Measurements from ENCODE around the gene NHS.

Gene NHS

DNA sequence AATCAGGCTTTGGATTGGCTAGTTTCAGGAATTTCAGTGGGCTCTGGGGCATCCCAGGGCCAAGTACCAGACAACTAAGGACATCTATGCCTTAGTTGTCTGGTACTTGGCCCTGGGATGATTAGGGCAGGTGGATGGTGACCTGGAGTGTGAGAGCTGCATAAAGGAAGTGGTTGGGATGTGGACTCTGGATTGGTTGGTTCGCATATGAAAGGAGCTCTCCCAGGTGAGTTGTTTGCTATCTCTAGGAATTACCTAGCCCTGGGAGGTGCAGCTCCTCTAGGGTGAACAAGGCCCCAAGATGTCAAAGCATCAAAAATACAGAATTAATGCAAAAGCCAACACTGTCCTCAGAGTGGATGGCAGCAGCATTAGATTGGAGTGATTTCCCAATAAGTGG is 109.6 kb downstream of the NHS start:
- H3K27ac ChIP-seq (ENCODE audit: insufficient read depth in 1 of 2, low read depth in 1 of 2, low read length in 2 of 2, poor library complexity in 1 of 2, severe bottlenecking in 2 of 2) = no peak overlapping the region
- H3K36me3 ChIP-seq (ENCODE audit: control insufficient read depth in 4 of 4, insufficient read depth in 4 of 4, low read length in 3 of 4) = no peaks in the 10 kb centered on the region
- H3K9me3 ChIP-seq (ENCODE audit: control extremely low read depth in 1 of 5, control insufficient read depth in 4 of 5, insufficient read depth in 2 of 5, low read depth in 1 of 5, low read length in 4 of 5) = no peaks in the 10 kb centered on the region
- no peak for DNase-seq
- ChIA-PET CTCF (interaction anchor here (0.9 kb wide), 1 partner anchor 12 kb away, joined by 4 read pairs; no protein-coding TSS in a partner anchor), POLR2A (no interaction called here)
- no peak overlapping the region for H3K4me3 ChIP-seq (ENCODE audit: control insufficient read depth in 1 of 7, extremely low read depth in 1 of 7, insufficient read depth in 4 of 7, low read depth in 2 of 7, low read length in 6 of 7)
- H3K4me1 ChIP-seq (ENCODE audit: control extremely low read depth in 1 of 4, control insufficient read depth in 4 of 4, insufficient read depth in 4 of 4, low read length in 3 of 4) = no peaks in the 10 kb centered on the region
- peaks cover 0 to 6% (median 0%) of the 10 kb centered on the region in 5 experiments for H3K27me3 ChIP-seq (replicated peaks in 2 of 5; ENCODE audit: control insufficient read depth in 4 of 5, insufficient read depth in 5 of 5, low read length in 4 of 5)
- WGBS (ENCODE audit: insufficient coverage) = no CpG with 5 or more reads among the region's 1 CpG

- Histone ChIP-seq H3K9me3 (ENCODE audit: control extremely low read depth in 1 of 5, control insufficient read depth in 4 of 5, insufficient read depth in 2 of 5, low read depth in 1 of 5, low read length in 4 of 5) (no peaks in the 10 kb centered on the region), H3K4me3 (ENCODE audit: control insufficient read depth in 1 of 7, extremely low read depth in 1 of 7, insufficient read depth in 4 of 7, low read depth in 2 of 7, low read length in 6 of 7) (no peak overlapping the region), H3K27ac (ENCODE audit: insufficient read depth in 1 of 2, low read depth in 1 of 2, low read length in 2 of 2, poor library complexity in 1 of 2, severe bottlenecking in 2 of 2) (no peak overlapping the region), H3K4me1 (ENCODE audit: control extremely low read depth in 1 of 4, control insufficient read depth in 4 of 4, insufficient read depth in 4 of 4, low read length in 3 of 4) (no peaks in the 10 kb centered on the region), H3K27me3 (replicated peaks in 2 of 5; ENCODE audit: control insufficient read depth in 4 of 5, insufficient read depth in 5 of 5, low read length in 4 of 5) (peaks cover 0 to 6% (median 0%) of the 10 kb centered on the region in 5 experiments), H3K36me3 (ENCODE audit: control insufficient read depth in 4 of 4, insufficient read depth in 4 of 4, low read length in 3 of 4) (no peaks in the 10 kb centered on the region)
- no peak for DNase-seq
- 73% methylated on average over 5 of the region's 5 CpGs for WGBS (ENCODE audit: insufficient coverage)
- ChIA-PET CTCF (no interaction called here), POLR2A (no interaction called here)
Measured at GRCh38 chrX:17485391-17485790, 110.4 kb downstream of the NHS start.

DNA sequence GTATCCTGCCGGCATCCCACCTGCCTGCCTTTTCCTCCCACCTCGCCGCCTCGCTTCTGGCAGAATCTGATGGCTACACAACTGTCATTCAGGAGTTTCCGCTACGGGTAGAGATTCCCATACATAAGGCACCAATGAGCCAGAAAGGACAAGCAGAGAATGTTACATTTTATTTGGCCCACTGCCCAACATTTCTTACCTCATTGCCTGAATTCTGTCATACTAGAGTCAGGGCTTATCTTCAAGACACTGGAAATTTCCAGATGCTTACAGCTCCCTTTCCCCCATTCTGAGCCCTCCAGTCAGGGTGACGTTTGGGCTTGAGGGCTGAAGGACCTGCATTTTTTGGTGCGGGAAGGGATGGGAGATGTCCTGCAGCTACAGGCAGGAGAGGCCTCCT is 113.0 kb downstream of the NHS start:
- ChIA-PET CTCF (no interaction called here), POLR2A (no interaction called here)
- Histone ChIP-seq H3K4me1 (ENCODE audit: control extremely low read depth in 1 of 4, control insufficient read depth in 4 of 4, insufficient read depth in 4 of 4, low read length in 3 of 4) (no peaks in the 10 kb centered on the region), H3K4me3 (ENCODE audit: control insufficient read depth in 1 of 7, extremely low read depth in 1 of 7, insufficient read depth in 4 of 7, low read depth in 2 of 7, low read length in 6 of 7) (no peak overlapping the region), H3K27me3 (replicated peaks in 2 of 5; ENCODE audit: control insufficient read depth in 4 of 5, insufficient read depth in 5 of 5, low read length in 4 of 5) (peaks cover 0 to 6% (median 0%) of the 10 kb centered on the region in 5 experiments), H3K27ac (ENCODE audit: insufficient read depth in 1 of 2, low read depth in 1 of 2, low read length in 2 of 2, poor library complexity in 1 of 2, severe bottlenecking in 2 of 2) (no peak overlapping the region), H3K9me3 (ENCODE audit: control extremely low read depth in 1 of 5, control insufficient read depth in 4 of 5, insufficient read depth in 2 of 5, low read depth in 1 of 5, low read length in 4 of 5) (no peaks in the 10 kb centered on the region), H3K36me3 (ENCODE audit: control insufficient read depth in 4 of 4, insufficient read depth in 4 of 4, low read length in 3 of 4) (no peaks in the 10 kb centered on the region)
- WGBS (ENCODE audit: insufficient coverage) = 93% methylated on average over 6 of the region's 8 CpGs
- no peak for DNase-seq

DNA sequence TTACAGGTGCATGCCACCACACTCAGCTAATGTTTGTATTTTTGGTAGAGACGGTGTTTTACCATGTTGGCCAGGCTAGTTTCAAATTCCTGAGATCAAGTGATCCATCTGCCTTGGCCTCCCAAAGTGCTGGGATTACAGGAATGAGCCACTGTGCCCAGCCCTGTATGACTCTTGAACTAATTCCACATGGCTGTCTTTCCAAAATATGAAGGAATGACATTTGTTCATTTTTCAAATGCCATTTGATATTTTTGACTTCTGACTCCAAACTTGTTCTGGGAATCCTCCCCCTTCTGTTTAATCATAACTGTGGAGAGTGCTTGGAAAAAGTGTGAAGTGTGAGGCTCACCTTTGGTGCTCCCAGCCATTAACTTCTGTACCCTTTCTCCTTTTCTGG is 119.2 kb downstream of the NHS start:
- ChIA-PET CTCF (no interaction called here), POLR2A (no interaction called here)
- Histone ChIP-seq H3K27me3 (replicated peaks in 2 of 5; ENCODE audit: control insufficient read depth in 4 of 5, insufficient read depth in 5 of 5, low read length in 4 of 5) (peaks cover 0 to 25% (median 0%) of the 10 kb centered on the region in 5 experiments), H3K4me1 (ENCODE audit: control extremely low read depth in 1 of 4, control insufficient read depth in 4 of 4, insufficient read depth in 4 of 4, low read length in 3 of 4) (no peaks in the 10 kb centered on the region), H3K36me3 (ENCODE audit: control insufficient read depth in 4 of 4, insufficient read depth in 4 of 4, low read length in 3 of 4) (no peaks in the 10 kb centered on the region), H3K4me3 (ENCODE audit: control insufficient read depth in 1 of 7, extremely low read depth in 1 of 7, insufficient read depth in 4 of 7, low read depth in 2 of 7, low read length in 6 of 7) (no peak overlapping the region), H3K9me3 (ENCODE audit: control extremely low read depth in 1 of 5, control insufficient read depth in 4 of 5, insufficient read depth in 2 of 5, low read depth in 1 of 5, low read length in 4 of 5) (no peaks in the 10 kb centered on the region), H3K27ac (ENCODE audit: insufficient read depth in 1 of 2, low read depth in 1 of 2, low read length in 2 of 2, poor library complexity in 1 of 2, severe bottlenecking in 2 of 2) (no peak overlapping the region)
- WGBS (ENCODE audit: insufficient coverage) = 90% methylated on average over 1 of the region's 1 CpG
- no peak for DNase-seq

GRCh38 chrX:17495052-17495451 is 120.1 kb downstream of the NHS start:
- 100% methylated on average over 1 of the region's 2 CpGs for WGBS (ENCODE audit: insufficient coverage)
- Histone ChIP-seq H3K4me1 (ENCODE audit: control extremely low read depth in 1 of 4, control insufficient read depth in 4 of 4, insufficient read depth in 4 of 4, low read length in 3 of 4) (no peaks in the 10 kb centered on the region), H3K27me3 (replicated peaks in 2 of 5; ENCODE audit: control insufficient read depth in 4 of 5, insufficient read depth in 5 of 5, low read length in 4 of 5) (peaks cover 0 to 34% (median 4%) of the 10 kb centered on the region in 5 experiments), H3K27ac (ENCODE audit: insufficient read depth in 1 of 2, low read depth in 1 of 2, low read length in 2 of 2, poor library complexity in 1 of 2, severe bottlenecking in 2 of 2) (no peak overlapping the region), H3K9me3 (ENCODE audit: control extremely low read depth in 1 of 5, control insufficient read depth in 4 of 5, insufficient read depth in 2 of 5, low read depth in 1 of 5, low read length in 4 of 5) (no peaks in the 10 kb centered on the region), H3K36me3 (ENCODE audit: control insufficient read depth in 4 of 4, insufficient read depth in 4 of 4, low read length in 3 of 4) (no peaks in the 10 kb centered on the region), H3K4me3 (ENCODE audit: control insufficient read depth in 1 of 7, extremely low read depth in 1 of 7, insufficient read depth in 4 of 7, low read depth in 2 of 7, low read length in 6 of 7) (no peak overlapping the region)
- CTCF ChIA-PET = no interaction called here
- POLR2A ChIA-PET = no interaction called here
- DNase-seq = no peak

- ChIA-PET POLR2A (no interaction called here), CTCF (no interaction called here)
- 63% methylated on average over 1 of the region's 1 CpG for WGBS (ENCODE audit: insufficient coverage)
- Histone ChIP-seq H3K27ac (ENCODE audit: insufficient read depth in 1 of 2, low read depth in 1 of 2, low read length in 2 of 2, poor library complexity in 1 of 2, severe bottlenecking in 2 of 2) (no peak overlapping the region), H3K27me3 (replicated peaks in 2 of 5; ENCODE audit: control insufficient read depth in 4 of 5, insufficient read depth in 5 of 5, low read length in 4 of 5) (peaks cover 0 to 40% (median 4%) of the 10 kb centered on the region in 5 experiments), H3K4me1 (ENCODE audit: control extremely low read depth in 1 of 4, control insufficient read depth in 4 of 4, insufficient read depth in 4 of 4, low read length in 3 of 4) (no peaks in the 10 kb centered on the region), H3K4me3 (ENCODE audit: control insufficient read depth in 1 of 7, extremely low read depth in 1 of 7, insufficient read depth in 4 of 7, low read depth in 2 of 7, low read length in 6 of 7) (no peak overlapping the region), H3K9me3 (ENCODE audit: control extremely low read depth in 1 of 5, control insufficient read depth in 4 of 5, insufficient read depth in 2 of 5, low read depth in 1 of 5, low read length in 4 of 5) (no peaks in the 10 kb centered on the region), H3K36me3 (ENCODE audit: control insufficient read depth in 4 of 4, insufficient read depth in 4 of 4, low read length in 3 of 4) (no peaks in the 10 kb centered on the region)
- no peak for DNase-seq
Measured at GRCh38 chrX:17496407-17496806, 121.4 kb downstream of the NHS start.

- WGBS (ENCODE audit: insufficient coverage) = no CpG with 5 or more reads among the region's 2 CpGs
- no peaks in the 10 kb centered on the region for H3K36me3 ChIP-seq (ENCODE audit: control insufficient read depth in 4 of 4, insufficient read depth in 4 of 4, low read length in 3 of 4)
- no peak for DNase-seq
- H3K9me3 ChIP-seq (ENCODE audit: control extremely low read depth in 1 of 5, control insufficient read depth in 4 of 5, insufficient read depth in 2 of 5, low read depth in 1 of 5, low read length in 4 of 5) = no peaks in the 10 kb centered on the region
- peaks cover 0 to 40% (median 4%) of the 10 kb centered on the region in 5 experiments for H3K27me3 ChIP-seq (replicated peaks in 2 of 5; ENCODE audit: control insufficient read depth in 4 of 5, insufficient read depth in 5 of 5, low read length in 4 of 5)
- CTCF ChIA-PET = no interaction called here
- H3K4me3 ChIP-seq (ENCODE audit: control insufficient read depth in 1 of 7, extremely low read depth in 1 of 7, insufficient read depth in 4 of 7, low read depth in 2 of 7, low read length in 6 of 7) = no peak overlapping the region
- POLR2A ChIA-PET = no interaction called here
- H3K27ac ChIP-seq (ENCODE audit: insufficient read depth in 1 of 2, low read depth in 1 of 2, low read length in 2 of 2, poor library complexity in 1 of 2, severe bottlenecking in 2 of 2) = no peak overlapping the region
- no peaks in the 10 kb centered on the region for H3K4me1 ChIP-seq (ENCODE audit: control extremely low read depth in 1 of 4, control insufficient read depth in 4 of 4, insufficient read depth in 4 of 4, low read length in 3 of 4)
Measured at GRCh38 chrX:17497193-17497592, 122.2 kb downstream of the NHS start.
